Measurements from ENCODE around the gene PLXNB2.

Gene PLXNB2, protein sequence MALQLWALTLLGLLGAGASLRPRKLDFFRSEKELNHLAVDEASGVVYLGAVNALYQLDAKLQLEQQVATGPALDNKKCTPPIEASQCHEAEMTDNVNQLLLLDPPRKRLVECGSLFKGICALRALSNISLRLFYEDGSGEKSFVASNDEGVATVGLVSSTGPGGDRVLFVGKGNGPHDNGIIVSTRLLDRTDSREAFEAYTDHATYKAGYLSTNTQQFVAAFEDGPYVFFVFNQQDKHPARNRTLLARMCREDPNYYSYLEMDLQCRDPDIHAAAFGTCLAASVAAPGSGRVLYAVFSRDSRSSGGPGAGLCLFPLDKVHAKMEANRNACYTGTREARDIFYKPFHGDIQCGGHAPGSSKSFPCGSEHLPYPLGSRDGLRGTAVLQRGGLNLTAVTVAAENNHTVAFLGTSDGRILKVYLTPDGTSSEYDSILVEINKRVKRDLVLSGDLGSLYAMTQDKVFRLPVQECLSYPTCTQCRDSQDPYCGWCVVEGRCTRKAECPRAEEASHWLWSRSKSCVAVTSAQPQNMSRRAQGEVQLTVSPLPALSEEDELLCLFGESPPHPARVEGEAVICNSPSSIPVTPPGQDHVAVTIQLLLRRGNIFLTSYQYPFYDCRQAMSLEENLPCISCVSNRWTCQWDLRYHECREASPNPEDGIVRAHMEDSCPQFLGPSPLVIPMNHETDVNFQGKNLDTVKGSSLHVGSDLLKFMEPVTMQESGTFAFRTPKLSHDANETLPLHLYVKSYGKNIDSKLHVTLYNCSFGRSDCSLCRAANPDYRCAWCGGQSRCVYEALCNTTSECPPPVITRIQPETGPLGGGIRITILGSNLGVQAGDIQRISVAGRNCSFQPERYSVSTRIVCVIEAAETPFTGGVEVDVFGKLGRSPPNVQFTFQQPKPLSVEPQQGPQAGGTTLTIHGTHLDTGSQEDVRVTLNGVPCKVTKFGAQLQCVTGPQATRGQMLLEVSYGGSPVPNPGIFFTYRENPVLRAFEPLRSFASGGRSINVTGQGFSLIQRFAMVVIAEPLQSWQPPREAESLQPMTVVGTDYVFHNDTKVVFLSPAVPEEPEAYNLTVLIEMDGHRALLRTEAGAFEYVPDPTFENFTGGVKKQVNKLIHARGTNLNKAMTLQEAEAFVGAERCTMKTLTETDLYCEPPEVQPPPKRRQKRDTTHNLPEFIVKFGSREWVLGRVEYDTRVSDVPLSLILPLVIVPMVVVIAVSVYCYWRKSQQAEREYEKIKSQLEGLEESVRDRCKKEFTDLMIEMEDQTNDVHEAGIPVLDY (N-terminal part only)

GRCh38 chr22:50306753-50307749 is at the start of gene PLXNB2:
Gene PLXNB2 (minus strand): TSS chr22:50307646. CDS start chr22:50290584, 17,062 bp downstream.
- in situ Hi-C loops (cut with HindIII; ENCODE audit: low pct_unique_long_range_greater_than_20kb, low sequenced_read_pairs) = no loop called here
- TF ChIP-seq JUND (IDR thresholded peaks at IDR 0.05; ENCODE audit: low read depth) = no peak
- peak in 1 of 2 experiments; percentile 91 for DNase-seq (ENCODE audit: low read depth in 1 of 2, low spot score in 1 of 2)

GRCh38 chr22:50357222-50357621 is 49.8 kb upstream of the PLXNB2 start:
- TF ChIP-seq JUND (IDR thresholded peaks at IDR 0.05; ENCODE audit: low read depth) = no peak
- no peak for DNase-seq (ENCODE audit: low read depth in 1 of 2, low spot score in 1 of 2)
- in situ Hi-C loops (cut with HindIII; ENCODE audit: low pct_unique_long_range_greater_than_20kb, low sequenced_read_pairs) = no loop called here

DNA sequence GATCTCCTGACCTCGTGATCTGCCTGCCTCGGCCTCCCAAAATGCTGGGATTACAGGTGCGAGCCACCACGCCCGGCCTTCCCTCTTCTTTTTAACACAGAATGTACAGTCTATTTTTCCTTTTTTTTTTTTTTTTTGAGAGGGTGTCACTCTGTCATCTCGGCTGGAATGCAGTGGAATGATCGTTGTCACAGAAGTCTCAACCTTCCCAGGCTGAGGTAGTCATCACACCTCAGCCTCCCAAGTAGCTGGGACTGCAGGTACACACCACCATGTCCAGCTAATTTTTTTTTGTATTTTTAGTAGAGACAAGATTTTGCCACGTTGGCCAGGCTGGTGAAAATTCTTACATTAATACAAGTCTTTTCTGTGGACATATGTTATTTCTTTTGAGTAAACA is 48.7 kb upstream of the PLXNB2 start:
- no peak for TF ChIP-seq JUND (IDR thresholded peaks at IDR 0.05; ENCODE audit: low read depth)
- no peak for DNase-seq (ENCODE audit: low read depth in 1 of 2, low spot score in 1 of 2)
- in situ Hi-C loops (cut with HindIII; ENCODE audit: low pct_unique_long_range_greater_than_20kb, low sequenced_read_pairs) = no loop called here

- in situ Hi-C loops (cut with HindIII; ENCODE audit: low pct_unique_long_range_greater_than_20kb, low sequenced_read_pairs) = no loop called here
- TF ChIP-seq JUND (IDR thresholded peaks at IDR 0.05; ENCODE audit: low read depth) = no peak
- DNase-seq (ENCODE audit: low read depth in 1 of 2, low spot score in 1 of 2) = no peak
Observed at GRCh38 chr22:50348058-50348457, 40.6 kb upstream of the PLXNB2 start.

DNA sequence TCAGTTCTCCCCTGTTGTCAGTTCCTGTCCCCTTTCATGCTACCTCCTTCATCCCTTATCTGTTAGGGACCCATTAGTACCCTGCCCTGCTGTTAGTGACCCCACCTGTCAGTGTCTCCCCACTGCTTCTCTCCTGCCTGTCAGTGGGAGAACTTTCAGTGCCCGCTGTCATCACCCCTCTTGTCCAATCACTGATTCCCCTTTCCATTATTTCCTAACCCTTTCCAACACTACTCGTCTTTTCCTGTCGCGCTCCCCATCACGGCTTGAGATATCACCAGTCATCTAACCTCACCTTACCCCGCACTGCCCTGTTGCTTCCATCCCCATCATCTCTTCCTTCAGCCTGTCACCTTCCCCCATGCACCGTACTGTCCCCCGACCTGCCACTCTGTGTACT is 39.7 kb upstream of the PLXNB2 start:
- in situ Hi-C loops (cut with HindIII; ENCODE audit: low pct_unique_long_range_greater_than_20kb, low sequenced_read_pairs) = no loop called here
- no peak for DNase-seq (ENCODE audit: low read depth in 1 of 2, low spot score in 1 of 2)
- TF ChIP-seq JUND (IDR thresholded peaks at IDR 0.05; ENCODE audit: low read depth) = no peak

DNA sequence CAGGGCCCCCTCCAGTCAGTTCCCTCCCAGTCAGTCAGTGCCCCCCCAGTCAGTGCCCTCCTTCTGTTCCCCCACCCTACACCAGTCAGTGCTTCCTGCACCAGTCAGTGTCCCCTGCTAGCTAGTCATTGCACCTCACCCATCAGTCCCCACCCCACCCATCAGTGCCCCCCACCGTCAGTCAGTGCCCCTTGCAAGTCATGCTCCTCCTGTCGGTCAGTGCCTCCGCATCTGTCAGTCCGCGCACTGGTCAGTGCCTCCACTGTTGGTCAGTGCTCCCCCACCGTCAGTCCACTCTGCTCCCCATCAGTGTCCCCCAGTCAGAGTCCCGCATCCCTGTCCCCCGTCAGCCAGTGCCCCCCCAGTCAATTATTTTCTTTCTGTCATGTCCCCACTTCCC is 39.0 kb upstream of the PLXNB2 start:
- TF ChIP-seq JUND (IDR thresholded peaks at IDR 0.05; ENCODE audit: low read depth) = no peak
- in situ Hi-C loops (cut with HindIII; ENCODE audit: low pct_unique_long_range_greater_than_20kb, low sequenced_read_pairs) = no loop called here
- no peak for DNase-seq (ENCODE audit: low read depth in 1 of 2, low spot score in 1 of 2)

GRCh38 chr22:50343541-50343935 is 36.1 kb upstream of the PLXNB2 start:
- no peak for DNase-seq (ENCODE audit: low read depth in 1 of 2, low spot score in 1 of 2)
- in situ Hi-C loops (cut with HindIII; ENCODE audit: low pct_unique_long_range_greater_than_20kb, low sequenced_read_pairs) = no loop called here
- TF ChIP-seq JUND (IDR thresholded peaks at IDR 0.05; ENCODE audit: low read depth) = no peak

DNA sequence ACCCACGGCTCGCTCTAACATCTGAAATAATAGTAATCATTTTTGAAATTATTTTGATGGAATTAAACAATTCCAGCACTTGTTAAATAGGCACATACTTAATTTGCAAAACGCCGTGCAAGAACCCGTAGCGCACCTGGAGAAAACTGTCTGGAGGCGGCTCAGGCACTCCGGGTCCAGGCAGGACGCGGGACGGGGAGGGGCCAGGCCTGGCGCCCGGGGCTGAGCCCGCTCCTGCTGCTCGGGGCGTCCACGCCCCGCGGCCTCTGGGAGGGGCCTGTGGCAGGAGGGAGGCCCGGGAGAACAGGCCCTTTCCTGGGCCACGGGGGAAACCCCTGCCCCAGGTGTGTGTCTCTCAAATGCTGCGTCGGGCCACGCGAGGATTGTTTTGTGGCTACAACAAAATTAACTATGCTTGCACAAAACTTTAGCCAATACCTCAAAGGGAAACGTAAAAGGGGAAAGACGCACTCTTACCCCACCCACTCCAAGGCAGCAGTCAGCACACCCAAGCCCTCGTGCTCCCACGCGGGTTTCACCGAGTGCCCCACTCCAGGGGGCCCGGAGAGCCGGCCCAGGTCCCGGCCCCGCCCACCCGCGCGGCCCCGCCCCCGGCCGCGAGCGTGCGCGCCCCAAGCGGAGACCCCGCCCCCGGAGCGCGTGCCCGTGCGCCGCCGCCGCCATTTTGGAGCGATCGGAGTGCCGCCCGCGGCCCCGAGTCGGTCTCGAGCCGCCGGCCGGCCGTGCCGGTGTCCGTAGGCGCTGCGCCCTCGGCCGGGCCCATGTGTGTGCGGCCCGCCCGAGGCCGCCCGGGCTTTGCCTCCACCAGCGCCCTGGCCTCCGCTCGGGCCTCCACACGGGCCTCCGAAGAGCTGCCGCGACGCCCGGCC is 35.5 kb upstream of the PLXNB2 start, which contains the start of gene PPP6R2:
PPP6R2 (plus strand) TSS at position 677 of the 890 bp plus-strand sequence. CDS start 50,582 bp downstream, outside the sequence.
- no peak for TF ChIP-seq JUND (IDR thresholded peaks at IDR 0.05; ENCODE audit: low read depth)
- DNase-seq (ENCODE audit: low read depth in 1 of 2, low spot score in 1 of 2) = peak in 1 of 2 experiments; percentile 75
- in situ Hi-C loops (cut with HindIII; ENCODE audit: low pct_unique_long_range_greater_than_20kb, low sequenced_read_pairs) = no loop called here

- TF ChIP-seq JUND (IDR thresholded peaks at IDR 0.05; ENCODE audit: low read depth) = no peak
- in situ Hi-C loops (cut with HindIII; ENCODE audit: low pct_unique_long_range_greater_than_20kb, low sequenced_read_pairs) = no loop called here
- DNase-seq (ENCODE audit: low read depth in 1 of 2, low spot score in 1 of 2) = peak in 1 of 2 experiments; percentile 86
Observed at GRCh38 chr22:50341977-50342650, 34.7 kb upstream of the PLXNB2 start.

All from T47D (cell line).